Endodermal cell (in vitro differentiated cells): ENCODE measurements around the gene TGFB1. TPM values are rescaled to one million over a fixed set of nuclear protein-coding genes. Genes with fewer than 3 reads are reported as not detected.

Experiments used
- DNase-seq: peaks from one replicate; pipeline ENCODE4 v3.0.0-alpha.2; 2017
- H3K27ac ChIP-seq: 2 replicates; pipeline ENCODE4 v1.5.1; 2013; ENCODE audit warnings: mild to moderate bottlenecking, low read depth, low read length, moderate library complexity
- H3K27me3 ChIP-seq: 2 replicates; pipeline ENCODE4 v1.6.1; 2013; ENCODE audit warnings: mild to moderate bottlenecking, low read length, moderate library complexity; ENCODE audit not compliant: insufficient read depth, control insufficient read depth, poor library complexity, severe bottlenecking
- H3K36me3 ChIP-seq: 2 replicates; pipeline ENCODE4 v1.7.0; 2013; ENCODE audit warnings: mild to moderate bottlenecking, low read length, moderate library complexity; ENCODE audit not compliant: control insufficient read depth, insufficient read depth
- H3K4me1 ChIP-seq: one replicate; pipeline ENCODE4 v1.7.0; 2013; ENCODE audit warnings: low read length; ENCODE audit not compliant: control insufficient read depth, insufficient read depth
- H3K4me3 ChIP-seq: 2 replicates; pipeline ENCODE4 v1.5.1; 2013; ENCODE audit warnings: mild to moderate bottlenecking, low read length, moderate library complexity
- H3K9ac ChIP-seq: 2 replicates; pipeline ENCODE4 v1.6.1; 2013; ENCODE audit warnings: mild to moderate bottlenecking, low read length, moderate library complexity; ENCODE audit not compliant: poor library complexity, severe bottlenecking; ENCODE audit errors: extremely low read depth
- H3K9me3 ChIP-seq: 2 replicates; pipeline ENCODE4 v1.6.1; 2013; ENCODE audit warnings: mild to moderate bottlenecking, low read length, moderate library complexity; ENCODE audit not compliant: control insufficient read depth
- H3K27ac Mint-ChIP-seq: 2 replicates; pipeline ENCODE4 v1.8.0; 2020; ENCODE audit warnings: mixed read lengths
- H3K27me3 Mint-ChIP-seq: 2 replicates; pipeline ENCODE4 v1.8.0; 2021; ENCODE audit warnings: mild to moderate bottlenecking, mixed read lengths; ENCODE audit not compliant: insufficient read depth
- H3K36me3 Mint-ChIP-seq: 2 replicates; pipeline ENCODE4 v1.8.0; 2020; ENCODE audit warnings: low read depth, mixed read lengths
- H3K4me1 Mint-ChIP-seq: 2 replicates; pipeline ENCODE4 v1.8.0; 2020; ENCODE audit warnings: mixed read lengths
- H3K4me3 Mint-ChIP-seq: 2 replicates; pipeline ENCODE4 v1.8.0; 2020; ENCODE audit warnings: mild to moderate bottlenecking, moderate library complexity, mixed read lengths
- H3K9me3 Mint-ChIP-seq: 2 replicates; pipeline ENCODE4 v1.8.0; 2020; ENCODE audit warnings: mild to moderate bottlenecking, mixed read lengths
- CTCF ChIP-seq: fragments of 200-600 bp; sonication (generic); conservative IDR thresholded peaks from 2 replicates; pipeline ENCODE4 v1.5.0; 2021; ENCODE audit warnings: antibody characterized with exemption, mild to moderate bottlenecking
- WGBS, 2 experiments: methylation state at CpG; one replicate each; pipeline versions ENCODE4 v1.1.5 to v1.1.7; 2013; ENCODE audit warnings: missing lambda C conversion rate in 2 of 2, mixed read lengths in 1 of 2; ENCODE audit not compliant: insufficient coverage in 1 of 2, insufficient read length in 1 of 2; 5-methylcytosine and 5-hydroxymethylcytosine counted together
- total RNA-seq, 2 donors: library from RNA; stranded (reverse); fragmentation: NEBNext Ultra II Directional in 1 of 2; extraction: Animal tissue kit (Norgen Biotek cat#: 25700) in 1 of 2; gene quantifications; 2 replicates in 1 of 2; 3 replicates in 1 of 2; pipeline ENCODE4 v1.2.1, GENCODE V29; 2021

Gene TGFB1
- total RNA-seq, 2 donors from 2014 or later: 56.3 to 60.1 TPM

- Mint-ChIP-seq H3K27me3 (peaks cover 2% of the 10 kb centered on the region), H3K4me3 (no peak overlapping the region), H3K4me1 (peaks cover 16% of the 10 kb centered on the region), H3K36me3 (peaks cover 56% of the 10 kb centered on the region), H3K27ac (peak overlapping the region; percentile 64), H3K9me3 (no peaks in the 10 kb centered on the region)
- Histone ChIP-seq H3K27ac (no peak overlapping the region), H3K4me1 (peaks cover 7% of the 10 kb centered on the region), H3K36me3 (peaks cover 72% of the 10 kb centered on the region), H3K9me3 (no peaks in the 10 kb centered on the region), H3K27me3 (no peaks in the 10 kb centered on the region), H3K9ac (no peak overlapping the region), H3K4me3 (no peak overlapping the region)
- TF ChIP-seq CTCF: no peak
- DNase-seq: no peak
- WGBS, 2 experiments: 95% methylated on average over 13 of the region's 13 CpGs
Measured at GRCh38 chr19:41305927-41306793, 47.6 kb downstream of the TGFB1 start.

- whole genome bisulfite sequencing, 2 experiments: 95 to 100% methylated on average over 2 to 4 of the region's 4 CpGs
- Mint-ChIP-seq H3K9me3 (no peaks in the 10 kb centered on the region), H3K4me3 (no peak overlapping the region), H3K27me3 (no peaks in the 10 kb centered on the region), H3K36me3 (peaks cover 66% of the 10 kb centered on the region), H3K4me1 (peaks cover 11% of the 10 kb centered on the region), H3K27ac (no peak overlapping the region)
- no peaks in the 10 kb centered on the region for H3K27me3 ChIP-seq
- H3K9ac ChIP-seq: no peak overlapping the region
- H3K9me3 ChIP-seq: no peaks in the 10 kb centered on the region
- peaks cover 7% of the 10 kb centered on the region for H3K4me1 ChIP-seq
- H3K27ac ChIP-seq: no peak overlapping the region
- TF ChIP-seq CTCF: no peak
- H3K36me3 ChIP-seq: peaks cover 85% of the 10 kb centered on the region
- H3K4me3 ChIP-seq: no peak overlapping the region
- DNase-seq: no peak
Measured at GRCh38 chr19:41304706-41305483, 48.8 kb downstream of the TGFB1 start.

GRCh38 chr19:41303954-41304353, 49.8 kb downstream of the TGFB1 start:
- Mint-ChIP-seq H3K4me1 (peaks cover 7% of the 10 kb centered on the region), H3K36me3 (peaks cover 75% of the 10 kb centered on the region), H3K4me3 (no peak overlapping the region), H3K27ac (peak overlapping the region; percentile 64), H3K9me3 (no peaks in the 10 kb centered on the region), H3K27me3 (no peaks in the 10 kb centered on the region)
- H3K9me3 ChIP-seq: no peaks in the 10 kb centered on the region
- no peak overlapping the region for H3K9ac ChIP-seq
- no peaks in the 10 kb centered on the region for H3K27me3 ChIP-seq
- 88 to 92% methylated on average over 6 to 14 of the region's 14 CpGs for WGBS, 2 experiments
- no peak overlapping the region for H3K4me3 ChIP-seq
- no peak for DNase-seq
- H3K36me3 ChIP-seq: peaks cover 92% of the 10 kb centered on the region
- no peak overlapping the region for H3K27ac ChIP-seq
- no peak for TF ChIP-seq CTCF
- peaks cover 3% of the 10 kb centered on the region for H3K4me1 ChIP-seq
